DOHH2 (cell line): ENCODE results near the gene HPCA.

Experiments used
- CTCF ChIP-seq: fragments of 200-600 bp; sonication (generic); IDR thresholded peaks from one replicate; pipeline ENCODE4 v1.5.1; 2014; ENCODE audit warnings: antibody characterized with exemption, mild to moderate bottlenecking, low read depth, low read length; ENCODE audit not compliant: poor library complexity, severe bottlenecking
- EZH2phosphoT487 ChIP-seq: fragments of 200-600 bp; sonication (generic); IDR thresholded peaks from 2 replicates; pipeline ENCODE4 v1.6.1; 2017; ENCODE audit warnings: borderline replicate concordance, mild to moderate bottlenecking, antibody characterized with exemption, low read length, moderate library complexity, mixed read lengths

GRCh38 chr1:32871364-32872191, 14.7 kb upstream of the HPCA start:
- no peak for TF ChIP-seq CTCF
- no peak; the same call in 1 of the 2 replicates for TF ChIP-seq EZH2phosphoT487
